OCI-LY3 (cell line): ENCODE results near the gene EXOC7.

ENCODE experiments used
- H2AFZ ChIP-seq: fragments of 200-600, 300-600 bp; shearing (Covaris generic); 2 replicates; pipeline ENCODE4 v1.6.0; 2014; ENCODE audit warnings: antibody characterized with exemption, low read depth, low read length
- H3K27ac ChIP-seq: fragments of 200-600, 300-600 bp; sonication (generic); 2 replicates; pipeline ENCODE4 v1.5.1; 2014; ENCODE audit warnings: mild to moderate bottlenecking, low read length, moderate library complexity, mixed read lengths
- H3K27me3 ChIP-seq: fragments of 200-600, 300-600 bp; sonication (generic); 2 replicates; pipeline ENCODE4 v1.6.1; 2014; ENCODE audit warnings: low read depth, low read length, mixed read lengths
- H3K36me3 ChIP-seq: fragments of 200-600, 300-600 bp; sonication (generic); replicated peaks from 2 replicates; pipeline ENCODE3; 2014; ENCODE audit warnings: low read depth, low read length, mixed read lengths
- H3K4me1 ChIP-seq: fragments of 300-600, 200-600 bp; sonication (generic); 2 replicates; pipeline ENCODE4 v1.6.1; 2014; ENCODE audit warnings: low read length, mixed read lengths
- H3K4me2 ChIP-seq: fragments of 200-600, 300-600 bp; sonication (generic); 2 replicates; pipeline ENCODE4 v1.6.1; 2014; ENCODE audit warnings: low read length, mixed read lengths
- H3K4me3 ChIP-seq: fragments of 300-600, 200-600 bp; sonication (generic); 2 replicates; pipeline ENCODE4 v1.5.1; 2014; ENCODE audit warnings: antibody characterized with exemption, mild to moderate bottlenecking, low read length, moderate library complexity
- H3K79me2 ChIP-seq: fragments of 300-600, 200-600 bp; shearing (Covaris generic); 2 replicates; pipeline ENCODE4 v1.6.1; 2014; ENCODE audit warnings: mild to moderate bottlenecking, low read length, mixed read lengths
- H3K9ac ChIP-seq: fragments of 300-600, 200-600 bp; shearing (Covaris generic); 2 replicates; pipeline ENCODE4 v1.6.0; 2014; ENCODE audit warnings: mild to moderate bottlenecking, low read length, moderate library complexity
- H3K9me3 ChIP-seq: fragments of 200-600, 300-600 bp; shearing (Covaris generic); 2 replicates; pipeline ENCODE4 v1.6.1; 2014; ENCODE audit warnings: low read length, mixed read lengths; ENCODE audit not compliant: insufficient read depth
- H4K20me1 ChIP-seq: fragments of 200-600, 300-600 bp; sonication (generic); 2 replicates; pipeline ENCODE4 v1.6.1; 2016; ENCODE audit warnings: low read length, mixed read lengths; ENCODE audit not compliant: insufficient read depth
- EZH2phosphoT487 ChIP-seq: fragments of 200-600 bp; shearing (Covaris generic); IDR thresholded peaks from 2 replicates; pipeline ENCODE4 v1.6.1; 2018; ENCODE audit warnings: antibody characterized with exemption, mixed run types, low read depth
- TF ChIP-seq, protein P1 (sequence below): fragments of 200-600, 300-600 bp; sonication (generic); IDR thresholded peaks from 2 replicates; pipeline ENCODE4 v1.5.1; 2014; ENCODE audit warnings: antibody characterized with exemption, low read length, low read depth

Gene EXOC7

DNA sequence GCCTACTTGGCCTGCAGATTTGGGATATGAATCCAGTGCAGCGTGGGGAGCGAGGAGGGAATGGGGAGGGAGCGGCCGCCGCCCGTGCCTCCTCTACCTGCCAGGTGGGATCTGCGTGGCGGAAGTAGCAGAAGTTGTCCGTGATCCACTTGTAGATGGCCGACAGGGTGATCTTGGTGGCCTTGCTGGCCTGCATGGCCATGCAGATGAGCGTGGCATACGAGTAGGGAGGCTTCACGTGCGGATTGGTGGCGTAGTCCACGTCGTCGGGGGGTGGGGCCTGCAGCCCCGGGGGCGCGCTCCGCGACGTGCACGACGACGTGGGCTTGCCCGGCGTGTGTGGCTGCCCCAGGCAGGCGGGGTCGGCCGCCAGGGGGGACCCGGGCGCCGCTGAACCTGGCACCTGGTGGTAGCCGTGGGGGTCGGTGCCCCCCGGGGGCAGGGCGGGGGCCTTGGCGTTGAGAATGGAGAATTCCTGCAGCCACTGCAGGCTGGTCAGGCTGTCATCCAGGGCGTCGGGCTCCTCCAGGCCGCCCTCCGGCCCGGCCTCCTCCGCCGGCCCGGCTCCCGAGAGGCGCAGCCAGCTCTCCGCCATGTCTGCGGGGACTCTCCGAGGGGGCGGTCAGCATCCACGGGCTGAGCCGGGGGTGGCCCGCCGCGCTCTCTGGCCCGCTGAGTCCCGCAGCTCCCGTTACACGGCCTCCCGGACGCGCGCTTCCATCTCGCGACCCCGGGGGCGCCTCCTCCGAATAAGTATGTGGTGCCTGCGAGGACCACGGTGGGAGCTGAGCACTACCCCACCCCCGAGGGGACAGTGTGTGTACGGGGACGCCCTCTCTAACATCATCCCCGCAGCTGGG, 36.4 kb upstream of the EXOC7 start:
- TF ChIP-seq, protein P1, sequence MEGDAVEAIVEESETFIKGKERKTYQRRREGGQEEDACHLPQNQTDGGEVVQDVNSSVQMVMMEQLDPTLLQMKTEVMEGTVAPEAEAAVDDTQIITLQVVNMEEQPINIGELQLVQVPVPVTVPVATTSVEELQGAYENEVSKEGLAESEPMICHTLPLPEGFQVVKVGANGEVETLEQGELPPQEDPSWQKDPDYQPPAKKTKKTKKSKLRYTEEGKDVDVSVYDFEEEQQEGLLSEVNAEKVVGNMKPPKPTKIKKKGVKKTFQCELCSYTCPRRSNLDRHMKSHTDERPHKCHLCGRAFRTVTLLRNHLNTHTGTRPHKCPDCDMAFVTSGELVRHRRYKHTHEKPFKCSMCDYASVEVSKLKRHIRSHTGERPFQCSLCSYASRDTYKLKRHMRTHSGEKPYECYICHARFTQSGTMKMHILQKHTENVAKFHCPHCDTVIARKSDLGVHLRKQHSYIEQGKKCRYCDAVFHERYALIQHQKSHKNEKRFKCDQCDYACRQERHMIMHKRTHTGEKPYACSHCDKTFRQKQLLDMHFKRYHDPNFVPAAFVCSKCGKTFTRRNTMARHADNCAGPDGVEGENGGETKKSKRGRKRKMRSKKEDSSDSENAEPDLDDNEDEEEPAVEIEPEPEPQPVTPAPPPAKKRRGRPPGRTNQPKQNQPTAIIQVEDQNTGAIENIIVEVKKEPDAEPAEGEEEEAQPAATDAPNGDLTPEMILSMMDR: no peak
- no peak for TF ChIP-seq EZH2phosphoT487
- H3K4me3 ChIP-seq: no peak overlapping the region
- no peaks in the 10 kb centered on the region for H3K9me3 ChIP-seq
- H3K79me2 ChIP-seq: no peaks in the 10 kb centered on the region
- no peak overlapping the region for H3K4me2 ChIP-seq
- H3K9ac ChIP-seq: no peak overlapping the region
- H3K36me3 ChIP-seq: no peaks in the 10 kb centered on the region
- no peak overlapping the region for H3K27ac ChIP-seq
- H3K4me1 ChIP-seq: peaks cover 22% of the 10 kb centered on the region
- no peaks in the 10 kb centered on the region for H4K20me1 ChIP-seq
- no peak overlapping the region for H2AFZ ChIP-seq
- no peaks in the 10 kb centered on the region for H3K27me3 ChIP-seq

DNA sequence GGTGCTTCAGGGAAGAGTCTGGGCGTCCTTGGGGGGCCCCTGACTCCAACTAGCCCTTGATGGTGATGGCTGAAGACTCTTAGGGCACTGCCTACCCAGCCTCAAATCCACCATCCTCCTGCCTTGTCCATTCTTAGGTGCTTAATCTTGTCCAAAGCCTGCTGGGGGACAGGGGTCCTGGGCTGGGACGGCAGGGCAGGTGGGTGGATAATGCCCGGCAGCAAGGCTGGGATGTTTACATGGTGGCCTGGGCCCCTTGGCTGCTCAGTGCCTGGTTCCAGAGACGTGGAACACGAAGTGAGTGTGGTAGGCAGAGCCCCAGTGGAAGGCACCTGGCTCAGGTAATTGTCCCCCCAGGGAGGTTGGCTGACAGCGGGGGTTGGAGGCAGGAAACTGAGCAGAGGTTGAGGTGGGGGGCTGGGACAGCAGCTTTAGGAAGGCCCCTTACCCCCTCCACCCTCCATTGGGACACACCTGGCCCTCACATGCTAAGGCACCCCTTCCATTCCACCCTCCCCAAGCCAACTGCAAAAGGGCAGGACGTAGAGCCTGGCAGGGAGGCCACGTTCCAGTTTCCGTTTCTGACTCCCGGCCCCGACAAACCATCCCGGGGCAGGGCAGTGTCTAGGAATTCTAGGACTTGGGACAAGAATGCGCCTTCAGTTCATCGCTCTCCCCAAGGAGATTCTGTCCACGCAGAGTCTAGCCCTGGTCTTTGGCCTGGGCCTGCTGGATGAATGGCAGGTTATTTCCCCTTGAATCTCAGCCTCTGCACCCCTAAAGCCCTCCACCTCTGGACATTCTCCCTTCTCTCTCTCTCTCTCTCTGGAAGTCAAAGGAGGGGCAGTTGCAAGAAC, 35.5 kb upstream of the EXOC7 start:
- TF ChIP-seq, protein P1: no peak
- TF ChIP-seq EZH2phosphoT487: no peak
- H2AFZ ChIP-seq: no peak overlapping the region
- H3K4me1 ChIP-seq: peaks cover 24% of the 10 kb centered on the region
- H3K4me2 ChIP-seq: no peak overlapping the region
- H3K9me3 ChIP-seq: no peaks in the 10 kb centered on the region
- H3K9ac ChIP-seq: no peak overlapping the region
- H3K27ac ChIP-seq: no peak overlapping the region
- no peaks in the 10 kb centered on the region for H3K79me2 ChIP-seq
- no peaks in the 10 kb centered on the region for H4K20me1 ChIP-seq
- no peak overlapping the region for H3K4me3 ChIP-seq
- H3K36me3 ChIP-seq: no peaks in the 10 kb centered on the region
- H3K27me3 ChIP-seq: no peaks in the 10 kb centered on the region

DNA sequence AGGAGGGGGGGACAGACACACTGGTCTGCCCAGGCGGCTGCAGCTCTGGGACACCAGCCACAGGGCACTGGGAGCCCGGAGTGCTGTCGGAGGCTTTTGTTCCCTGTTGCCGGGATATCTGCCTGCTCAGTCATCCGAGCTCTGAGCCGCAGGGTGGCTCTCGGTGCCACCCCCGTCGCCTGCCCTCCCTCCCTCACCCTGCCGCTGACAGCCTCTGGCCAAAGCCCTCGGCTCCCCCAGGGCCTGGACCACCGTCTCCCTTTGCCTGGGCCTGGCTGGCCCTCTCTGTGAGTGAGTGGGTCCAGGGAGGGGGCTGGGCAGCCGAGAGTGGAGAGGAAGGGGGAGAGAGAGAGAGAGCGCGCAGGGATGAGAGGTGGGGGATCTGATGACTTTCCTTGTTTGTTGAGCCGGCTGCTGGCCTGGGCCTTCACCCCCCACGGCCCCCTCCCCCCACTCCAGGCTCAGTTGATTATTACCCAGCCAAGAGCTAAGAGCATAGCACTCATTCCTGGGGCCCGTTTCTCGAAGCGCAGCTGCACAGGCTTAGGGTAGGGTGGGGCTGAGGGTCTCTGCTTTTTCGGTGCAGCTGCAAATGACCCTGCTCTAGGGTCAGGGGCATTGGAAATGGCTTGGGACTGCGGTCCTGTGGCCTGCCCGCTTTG, 34.8 kb upstream of the EXOC7 start:
- Histone ChIP-seq H2AFZ (no peak overlapping the region), H3K27me3 (no peaks in the 10 kb centered on the region)

More for the DNA sequence above, 34.8 kb upstream of the EXOC7 start:
- Histone ChIP-seq H3K4me3 (no peak overlapping the region), H3K4me2 (no peak overlapping the region), H3K27ac (no peak overlapping the region), H3K9me3 (no peaks in the 10 kb centered on the region), H4K20me1 (no peaks in the 10 kb centered on the region), H3K79me2 (no peaks in the 10 kb centered on the region), H3K36me3 (no peaks in the 10 kb centered on the region), H3K4me1 (peaks cover 20% of the 10 kb centered on the region), H3K9ac (no peak overlapping the region)
- TF ChIP-seq, protein P1: no peak
- TF ChIP-seq EZH2phosphoT487: no peak
